Parathyroid adenoma (tissue), 2 donors: ENCODE measurements around the gene SYCP2.
"Not testable (repeated sequence)": the region's sequence is repeated elsewhere in the genome, so short reads cannot be mapped to it uniquely, and the experiment has no call there.

ENCODE experiments used
- H2AFZ ChIP-seq: fragments of 300-600 bp; sonication (generic); one replicate; pipeline ENCODE4 v1.7.0; 2017; ENCODE audit warnings: antibody characterized with exemption, mild to moderate bottlenecking
- H3K27ac ChIP-seq: fragments of 300-600 bp; sonication (generic); one replicate; pipeline ENCODE4 v1.7.0; 2017
- H3K27me3 ChIP-seq: fragments of 300-600 bp; sonication (generic); one replicate; pipeline ENCODE4 v1.7.0; 2017; ENCODE audit warnings: low read length; ENCODE audit not compliant: control insufficient read depth, insufficient read depth
- H3K36me3 ChIP-seq: fragments of 300-600 bp; sonication (generic); one replicate; pipeline ENCODE4 v1.7.0; 2017; ENCODE audit warnings: low read length; ENCODE audit not compliant: control insufficient read depth, insufficient read depth
- H3K4me1 ChIP-seq: fragments of 300-600 bp; sonication (generic); one replicate; pipeline ENCODE4 v1.7.0; 2017; ENCODE audit warnings: control low read depth
- H3K4me2 ChIP-seq: fragments of 300-600 bp; sonication (generic); one replicate; pipeline ENCODE4 v1.7.0; 2017; ENCODE audit warnings: low read length
- H3K4me3 ChIP-seq: fragments of 300-600 bp; sonication (generic); one replicate; pipeline ENCODE4 v1.7.0; 2017; ENCODE audit warnings: low read depth, low read length
- H3K79me2 ChIP-seq: fragments of 300-600 bp; sonication (generic); one replicate; pipeline ENCODE4 v1.7.0; 2017; ENCODE audit warnings: control low read depth
- H3K9ac ChIP-seq: fragments of 300-600 bp; sonication (generic); one replicate; pipeline ENCODE4 v1.7.0; 2017; ENCODE audit warnings: mild to moderate bottlenecking
- H3K9me3 ChIP-seq: fragments of 300-600 bp; sonication (generic); one replicate; pipeline ENCODE4 v1.7.0; 2017; ENCODE audit warnings: low read length; ENCODE audit not compliant: control insufficient read depth
- TF ChIP-seq, protein P1 (sequence below): fragments of 300-600 bp; sonication (generic); IDR thresholded peaks from one replicate; pipeline ENCODE4 v1.7.0; 2017; ENCODE audit warnings: antibody characterized with exemption, mild to moderate bottlenecking
- donor health status: primary hyperparathyroidism.

The SYCP2 gene

DNA sequence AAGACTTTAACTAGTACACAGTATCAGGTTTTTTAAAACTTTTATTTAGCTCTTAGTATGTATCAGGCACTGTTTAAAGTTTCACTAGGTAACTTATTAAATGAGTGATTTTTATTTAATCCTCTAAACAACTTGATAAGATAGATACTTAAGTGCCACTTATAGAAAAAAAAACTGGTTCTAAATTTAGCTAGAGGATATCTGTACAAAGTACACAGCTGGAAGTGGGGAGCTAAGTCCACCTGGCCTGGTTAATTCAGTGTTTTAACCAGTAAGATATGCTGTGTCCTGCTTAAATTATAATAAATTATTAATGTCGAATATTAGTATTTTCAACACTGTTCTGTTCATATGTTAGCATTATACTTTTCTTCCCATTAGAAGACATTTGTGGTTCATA is 37.5 kb downstream of the SYCP2 start:
- Histone ChIP-seq H2AFZ (no peak overlapping the region), H3K79me2 (no peaks in the 10 kb centered on the region), H3K4me2 (no peak overlapping the region), H3K27me3 (no peaks in the 10 kb centered on the region), H3K36me3 (no peaks in the 10 kb centered on the region), H3K4me1 (peaks cover 4% of the 10 kb centered on the region), H3K4me3 (no peak overlapping the region), H3K9ac (no peak overlapping the region), H3K9me3 (no peaks in the 10 kb centered on the region), H3K27ac (no peak overlapping the region)
- TF ChIP-seq, protein P1, sequence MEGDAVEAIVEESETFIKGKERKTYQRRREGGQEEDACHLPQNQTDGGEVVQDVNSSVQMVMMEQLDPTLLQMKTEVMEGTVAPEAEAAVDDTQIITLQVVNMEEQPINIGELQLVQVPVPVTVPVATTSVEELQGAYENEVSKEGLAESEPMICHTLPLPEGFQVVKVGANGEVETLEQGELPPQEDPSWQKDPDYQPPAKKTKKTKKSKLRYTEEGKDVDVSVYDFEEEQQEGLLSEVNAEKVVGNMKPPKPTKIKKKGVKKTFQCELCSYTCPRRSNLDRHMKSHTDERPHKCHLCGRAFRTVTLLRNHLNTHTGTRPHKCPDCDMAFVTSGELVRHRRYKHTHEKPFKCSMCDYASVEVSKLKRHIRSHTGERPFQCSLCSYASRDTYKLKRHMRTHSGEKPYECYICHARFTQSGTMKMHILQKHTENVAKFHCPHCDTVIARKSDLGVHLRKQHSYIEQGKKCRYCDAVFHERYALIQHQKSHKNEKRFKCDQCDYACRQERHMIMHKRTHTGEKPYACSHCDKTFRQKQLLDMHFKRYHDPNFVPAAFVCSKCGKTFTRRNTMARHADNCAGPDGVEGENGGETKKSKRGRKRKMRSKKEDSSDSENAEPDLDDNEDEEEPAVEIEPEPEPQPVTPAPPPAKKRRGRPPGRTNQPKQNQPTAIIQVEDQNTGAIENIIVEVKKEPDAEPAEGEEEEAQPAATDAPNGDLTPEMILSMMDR: no peak

DNA sequence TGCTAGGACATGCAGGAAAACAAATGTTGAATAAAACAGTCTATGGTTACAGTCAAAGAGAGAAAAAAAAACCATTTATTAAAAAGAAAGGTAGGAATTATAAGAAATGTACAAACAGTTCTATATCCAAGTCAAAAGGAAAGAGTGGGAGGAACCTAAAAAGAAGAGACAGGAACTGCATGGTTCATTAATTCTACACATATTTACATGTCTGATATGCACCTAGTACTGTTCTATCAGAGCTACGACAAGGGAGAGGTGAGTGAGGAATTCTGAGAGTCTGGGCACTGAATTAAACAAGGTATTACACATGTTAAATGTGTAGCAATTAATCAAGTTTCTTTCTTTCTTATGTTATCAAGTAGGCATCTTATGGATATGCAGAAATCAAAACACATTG is 41.9 kb downstream of the SYCP2 start:
- no peaks in the 10 kb centered on the region for H3K27me3 ChIP-seq

DNA sequence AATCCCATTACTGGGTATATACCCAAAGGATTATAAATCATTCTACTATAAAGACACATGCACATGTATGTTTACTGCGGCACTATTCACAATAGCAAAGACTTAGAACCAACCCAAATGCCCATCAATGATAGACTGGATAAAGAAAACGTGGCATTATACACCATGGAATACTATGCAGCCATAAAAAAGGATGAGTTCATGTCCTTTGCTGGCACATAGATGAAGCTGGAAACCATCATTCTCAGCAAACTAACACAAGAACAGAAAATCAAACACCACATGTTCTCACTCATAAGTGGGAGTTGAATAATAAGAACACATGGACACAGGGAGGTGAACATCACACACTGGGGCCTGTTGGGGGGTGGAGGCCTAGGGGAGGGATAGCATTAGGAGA is 43.4 kb downstream of the SYCP2 start:
- H3K9me3 ChIP-seq, H2AFZ ChIP-seq, H3K36me3 ChIP-seq: not testable (repeated sequence)

More for the DNA sequence above, 41.9 kb downstream of the SYCP2 start:
- Histone ChIP-seq H3K9ac (no peak overlapping the region), H3K79me2 (no peaks in the 10 kb centered on the region), H3K4me2 (no peak overlapping the region), H3K27ac (no peak overlapping the region), H2AFZ (no peak overlapping the region), H3K9me3 (no peaks in the 10 kb centered on the region), H3K4me1 (peaks cover 4% of the 10 kb centered on the region), H3K36me3 (no peaks in the 10 kb centered on the region), H3K4me3 (no peak overlapping the region)
- TF ChIP-seq, protein P1: no peak

DNA sequence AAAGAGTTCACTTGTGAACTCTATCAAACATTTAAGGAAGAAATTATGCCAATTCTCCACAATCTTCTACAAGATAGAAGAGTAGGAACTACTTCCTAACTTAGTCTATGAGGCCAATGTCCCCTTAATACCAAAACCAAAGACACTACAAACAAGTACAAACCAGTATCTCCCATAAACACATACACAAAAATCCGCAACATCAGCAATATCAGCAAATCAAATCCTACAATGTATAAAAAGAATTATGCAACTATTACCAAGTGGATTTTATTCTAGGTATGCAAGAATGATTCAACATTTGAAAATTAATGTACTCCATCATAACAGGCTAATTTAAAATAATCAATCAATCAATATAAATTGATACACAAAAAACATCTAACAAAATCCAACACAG is 45.4 kb downstream of the SYCP2 start:
- TF ChIP-seq, protein P1: no peak
- H3K36me3 ChIP-seq: no peaks in the 10 kb centered on the region
- no peak overlapping the region for H3K9ac ChIP-seq
- no peak overlapping the region for H3K4me3 ChIP-seq
- H3K79me2 ChIP-seq: no peaks in the 10 kb centered on the region
- no peak overlapping the region for H3K27ac ChIP-seq
- no peak overlapping the region for H2AFZ ChIP-seq
- H3K9me3 ChIP-seq: no peaks in the 10 kb centered on the region
- no peak overlapping the region for H3K4me2 ChIP-seq
- no peaks in the 10 kb centered on the region for H3K27me3 ChIP-seq
- peaks cover 4% of the 10 kb centered on the region for H3K4me1 ChIP-seq

More for the DNA sequence above, 43.4 kb downstream of the SYCP2 start:
- not testable (repeated sequence) for H3K9ac ChIP-seq, H3K79me2 ChIP-seq, H3K4me1 ChIP-seq, H3K27ac ChIP-seq, H3K4me2 ChIP-seq, H3K27me3 ChIP-seq, H3K4me3 ChIP-seq

DNA sequence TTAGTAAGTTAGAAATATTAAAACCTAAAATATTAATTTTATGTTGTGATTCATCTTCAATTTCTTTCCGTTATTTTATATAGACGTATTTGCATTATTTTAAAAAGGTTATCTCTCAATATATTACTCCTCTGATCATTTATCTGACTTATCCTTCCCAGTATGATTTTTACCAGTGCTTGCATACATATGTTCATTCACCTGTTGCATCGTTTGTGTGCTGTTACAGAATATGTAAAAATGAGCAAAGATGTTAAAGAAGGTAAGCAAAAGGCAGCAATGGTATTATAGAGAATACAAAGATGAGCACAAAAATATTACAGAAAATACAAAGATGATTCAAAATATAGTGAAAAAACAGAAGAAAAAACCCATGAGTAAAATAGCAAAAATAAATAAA is 48.9 kb downstream of the SYCP2 start:
- Histone ChIP-seq H3K27ac (no peak overlapping the region), H3K9me3 (no peaks in the 10 kb centered on the region), H3K4me1 (no peaks in the 10 kb centered on the region), H3K4me2 (no peak overlapping the region), H3K9ac (no peak overlapping the region), H2AFZ (no peak overlapping the region), H3K27me3 (no peaks in the 10 kb centered on the region), H3K4me3 (no peak overlapping the region), H3K36me3 (no peaks in the 10 kb centered on the region), H3K79me2 (no peaks in the 10 kb centered on the region)
- TF ChIP-seq, protein P1: no peak
